Endothelial cell of umbilical vein (primary cell): ENCODE data around the gene PNPLA7. TPM values are rescaled to one million over a fixed set of nuclear protein-coding genes. Genes with fewer than 3 reads are reported as not detected.

Source experiments
- BruUV-seq: library from RNA; stranded (reverse); fragments of 400-500 nt; replicated peaks from 2 replicates; lab custom pipeline; 2021; lab: Mats Ljungman, UMichigan
- CTCF ChIA-PET: fragments of 300-600, 350-600 bp; sonication (Branson Sonifier 250); formaldehyde crosslinking; loops from one replicate; lab custom pipeline; 2021; ENCODE audit warnings: antibody characterized with exemption, inconsistent platforms; lab: Charles Lee
- POLR2A ChIA-PET: fragments of 300-600, 350-600 bp; sonication (Branson Sonifier 250); formaldehyde crosslinking; loops from one replicate; lab custom pipeline; 2021; ENCODE audit warnings: antibody characterized with exemption, inconsistent platforms; lab: Charles Lee
- DNase-seq: peaks from one replicate; pipeline ENCODE4 v3.0.0-alpha.2; 2011; ENCODE audit warnings: low read depth, low spot score
- FAIRE-seq: peaks from 2 replicates; lab custom pipeline; 2011; peaks lifted over from hg19 to GRCh38; lab: Jason Lieb, UNC
- H2AFZ ChIP-seq: 2 replicates; pipeline ENCODE4 v1.6.0; 2012; ENCODE audit warnings: low read depth, low read length, control low read depth, inconsistent platforms
- H3K27ac ChIP-seq: 2 replicates; pipeline ENCODE4 v1.5.1; 2011; ENCODE audit warnings: low read depth, mild to moderate bottlenecking, control low read depth, low read length, moderate library complexity; ENCODE audit not compliant: insufficient read depth
- H3K27me3 ChIP-seq, 2 experiments: 2 replicates each; pipeline versions ENCODE4 v1.6.0 to v1.6.1; 2011; ENCODE audit warnings: low read length in 2 of 2, mixed read lengths in 1 of 2; ENCODE audit not compliant: control insufficient read depth in 2 of 2, insufficient read depth in 2 of 2
- H3K36me3 ChIP-seq, 2 experiments: 2 replicates in 1 of 2; 3 replicates in 1 of 2; pipeline ENCODE4 v1.5.1; 2011; ENCODE audit warnings: low read length in 2 of 2, mild to moderate bottlenecking in 1 of 2, moderate library complexity in 1 of 2; ENCODE audit not compliant: control insufficient read depth in 2 of 2, insufficient read depth in 2 of 2; ENCODE audit errors: extremely low read depth in 1 of 2
- H3K4me1 ChIP-seq: 3 replicates; pipeline ENCODE4 v1.5.1; 2011; ENCODE audit warnings: mild to moderate bottlenecking, low read length; ENCODE audit not compliant: control insufficient read depth, insufficient read depth; ENCODE audit errors: extremely low read depth
- H3K4me2 ChIP-seq: 2 replicates; pipeline ENCODE4 v1.6.1; 2011; ENCODE audit warnings: low read length, control low read depth, mixed read lengths; ENCODE audit not compliant: insufficient read depth
- H3K4me3 ChIP-seq, 3 experiments: fragments of 200-600 bp in 1 of 3; sonication (generic), shearing (Covaris generic) in 1 of 3; replicated peaks in 1 of 3; 2 replicates each; pipeline ENCODE4 v1.5.1; 2011 to 2016; ENCODE audit warnings: control low read depth in 3 of 3, low read length in 3 of 3, mild to moderate bottlenecking in 2 of 3, inconsistent platforms in 1 of 3, low read depth in 1 of 3, moderate library complexity in 1 of 3; ENCODE audit not compliant: insufficient read depth in 1 of 3
- H3K79me2 ChIP-seq: 2 replicates; pipeline ENCODE4 v1.6.0; 2012; ENCODE audit warnings: low read length, inconsistent platforms; ENCODE audit not compliant: control insufficient read depth, insufficient read depth
- H3K9ac ChIP-seq: replicated peaks from 2 replicates; pipeline ENCODE3; 2011; ENCODE audit warnings: low read length, control low read depth; ENCODE audit not compliant: insufficient read depth; ENCODE audit errors: extremely low read depth
- H3K9me1 ChIP-seq: replicated peaks from 3 replicates; pipeline ENCODE4 v1.6.0; 2011; ENCODE audit warnings: mild to moderate bottlenecking, low read length; ENCODE audit not compliant: control insufficient read depth, insufficient read depth; ENCODE audit errors: extremely low read depth
- H3K9me3 ChIP-seq: replicated peaks from 2 replicates; pipeline ENCODE4 v1.5.1; 2012; ENCODE audit warnings: low read length, inconsistent platforms; ENCODE audit not compliant: control insufficient read depth, insufficient read depth
- H4K20me1 ChIP-seq: replicated peaks from 2 replicates; pipeline ENCODE3; 2011; ENCODE audit warnings: mild to moderate bottlenecking, low read length; ENCODE audit not compliant: control insufficient read depth, insufficient read depth; ENCODE audit errors: extremely low read depth
- EZH2 ChIP-seq: IDR thresholded peaks from 2 replicates; pipeline ENCODE4 v1.6.1; 2012; ENCODE audit warnings: borderline replicate concordance, low read depth, mild to moderate bottlenecking, moderate library complexity, low read length, inconsistent platforms; ENCODE audit not compliant: severe bottlenecking
- FOS ChIP-seq: IDR thresholded peaks from 2 replicates; pipeline ENCODE4 v1.6.1; 2011; ENCODE audit warnings: mild to moderate bottlenecking, low read length, moderate library complexity, borderline replicate concordance; ENCODE audit not compliant: insufficient read depth
- GATA2 ChIP-seq: IDR thresholded peaks from 2 replicates; pipeline ENCODE4 v1.7.0; 2011; ENCODE audit warnings: low read depth, mild to moderate bottlenecking, moderate library complexity, mixed read lengths, low read length; ENCODE audit not compliant: insufficient read length, insufficient read depth
- JUN ChIP-seq: IDR thresholded peaks from 2 replicates; pipeline ENCODE4 v1.6.1; 2011; ENCODE audit warnings: borderline replicate concordance, low read depth; ENCODE audit not compliant: insufficient read length, insufficient read depth
- MYC ChIP-seq: IDR thresholded peaks from one replicate; pipeline ENCODE4 v1.6.1; 2011; ENCODE audit warnings: mild to moderate bottlenecking, low read depth, low read length
- POLR2A ChIP-seq: IDR thresholded peaks from 2 replicates; pipeline ENCODE4 v1.6.1; 2012; ENCODE audit warnings: low read depth, mild to moderate bottlenecking, control low read depth, low read length
- POLR2AphosphoS5 ChIP-seq: IDR thresholded peaks from 2 replicates; pipeline ENCODE4 v1.6.1; 2012; ENCODE audit warnings: low read depth, mild to moderate bottlenecking, control low read depth, low read length, moderate library complexity; ENCODE audit not compliant: insufficient read depth
- dilution Hi-C: fragments of 300-500 bp; cut with MboI; formaldehyde crosslinking; loops from one replicate; pipeline ENCODE4 v1.15.0; 2019; ENCODE audit warnings: low sequenced_read_pairs; ENCODE audit not compliant: extremely low pct_ligation_motif_present
- intact Hi-C: fragments of 100-400 bp; cut with micrococcal nuclease; formaldehyde crosslinking; loops from one replicate; pipeline ENCODE4 v1.10.0; 2022
- polyA plus RNA-seq, 4 experiments: library from polyadenylated mRNA; depleted of rRNA in 3 of 4; stranded (reverse) in 3 of 4; unstranded in 1 of 4; fragments of >200 nt; gene quantifications; 2 replicates each; pipeline versions ENCODE4 v1.2.1 to v1.2.3, GENCODE V29; 2011 to 2012; ENCODE audit warnings: missing spikeins in 1 of 4
- total RNA-seq: library from RNA; stranded (reverse); gene quantifications from 2 replicates; pipeline ENCODE4 v1.2.3, GENCODE V29; 2021
- TF ChIP-seq, protein P1 (sequence below), 2 donors: IDR thresholded peaks; 1 replicate in 1 of 2; 2 replicates in 1 of 2; pipeline ENCODE4 v1.5.1; 2011; ENCODE audit warnings: low read length in 2 of 2, mild to moderate bottlenecking in 2 of 2, moderate library complexity in 2 of 2, control low read depth in 1 of 2, inconsistent platforms in 1 of 2, low read depth in 1 of 2; ENCODE audit not compliant: insufficient read depth in 1 of 2; ENCODE audit errors: extremely low read depth in 1 of 2
- TF ChIP-seq, protein P2 (sequence below): IDR thresholded peaks from 2 replicates; pipeline ENCODE4 v1.6.1; 2011; ENCODE audit not compliant: insufficient read depth, insufficient read length

Gene PNPLA7
- total and polyA plus RNA-seq, 2 donors (not counting 3 experiments of a cell fraction or from before 2014, with no cell fraction given), result 1.0 to 1.9 TPM

DNA sequence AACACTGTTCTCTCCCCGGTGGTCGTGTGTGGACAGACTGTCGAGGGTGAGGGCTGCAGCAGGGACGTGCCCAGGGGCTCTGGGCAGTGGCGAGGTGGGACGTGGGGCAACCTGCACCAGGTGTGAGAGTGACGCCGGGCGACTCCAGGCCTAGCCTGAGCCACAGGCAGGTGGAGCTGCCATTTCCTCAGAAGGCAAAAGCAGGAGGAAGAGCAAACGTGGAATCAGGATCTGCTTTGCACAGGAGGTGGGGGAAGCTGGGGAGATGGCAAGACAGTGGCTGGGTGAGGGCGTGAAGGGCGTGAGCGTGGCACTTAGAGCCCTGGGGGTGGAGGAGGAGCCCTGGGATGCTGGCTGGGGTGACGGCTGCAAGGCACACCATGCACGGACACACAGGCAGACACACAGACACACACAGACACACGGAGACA is 51.5 kb downstream of the PNPLA7 start:
- Histone ChIP-seq H4K20me1 (no peaks in the 10 kb centered on the region), H3K27ac (no peak overlapping the region), H2AFZ (no peak overlapping the region), H3K4me1 (no peaks in the 10 kb centered on the region), H3K27me3 (no peaks in the 10 kb centered on the region), H3K4me2 (no peak overlapping the region), H3K9ac (no peak overlapping the region), H3K4me3 (no peak overlapping the region), H3K36me3 (no peaks in the 10 kb centered on the region), H3K9me1 (no peaks in the 10 kb centered on the region), H3K79me2 (no peaks in the 10 kb centered on the region), H3K9me3 (no peaks in the 10 kb centered on the region)
- DNase-seq (no peak), FAIRE-seq (no peak)
- BruUV-seq, result no TSS peak
- intact Hi-C loops (no loop called here), dilution Hi-C loops (no loop called here)
- CTCF ChIA-PET, result interaction anchor here (1.0 kb wide), 1 partner anchor 32 kb away, joined by 3 read pairs; no protein-coding TSS in a partner anchor
- TF ChIP-seq, protein P1, sequence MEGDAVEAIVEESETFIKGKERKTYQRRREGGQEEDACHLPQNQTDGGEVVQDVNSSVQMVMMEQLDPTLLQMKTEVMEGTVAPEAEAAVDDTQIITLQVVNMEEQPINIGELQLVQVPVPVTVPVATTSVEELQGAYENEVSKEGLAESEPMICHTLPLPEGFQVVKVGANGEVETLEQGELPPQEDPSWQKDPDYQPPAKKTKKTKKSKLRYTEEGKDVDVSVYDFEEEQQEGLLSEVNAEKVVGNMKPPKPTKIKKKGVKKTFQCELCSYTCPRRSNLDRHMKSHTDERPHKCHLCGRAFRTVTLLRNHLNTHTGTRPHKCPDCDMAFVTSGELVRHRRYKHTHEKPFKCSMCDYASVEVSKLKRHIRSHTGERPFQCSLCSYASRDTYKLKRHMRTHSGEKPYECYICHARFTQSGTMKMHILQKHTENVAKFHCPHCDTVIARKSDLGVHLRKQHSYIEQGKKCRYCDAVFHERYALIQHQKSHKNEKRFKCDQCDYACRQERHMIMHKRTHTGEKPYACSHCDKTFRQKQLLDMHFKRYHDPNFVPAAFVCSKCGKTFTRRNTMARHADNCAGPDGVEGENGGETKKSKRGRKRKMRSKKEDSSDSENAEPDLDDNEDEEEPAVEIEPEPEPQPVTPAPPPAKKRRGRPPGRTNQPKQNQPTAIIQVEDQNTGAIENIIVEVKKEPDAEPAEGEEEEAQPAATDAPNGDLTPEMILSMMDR (IDR thresholded peaks at IDR 0.05; ENCODE audit: extremely low read depth in 1 of 2, insufficient read depth in 1 of 2, low read depth in 1 of 2, low read length in 2 of 2), result no peak
- TF ChIP-seq GATA2 (no peak), JUN (no peak), EZH2 (no peak), MYC (no peak), POLR2AphosphoS5 (no peak), POLR2A (no peak), FOS (no peak)
- TF ChIP-seq, protein P2, sequence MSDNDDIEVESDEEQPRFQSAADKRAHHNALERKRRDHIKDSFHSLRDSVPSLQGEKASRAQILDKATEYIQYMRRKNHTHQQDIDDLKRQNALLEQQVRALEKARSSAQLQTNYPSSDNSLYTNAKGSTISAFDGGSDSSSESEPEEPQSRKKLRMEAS, result no peak
- POLR2A ChIA-PET, result no interaction called here
